ENCODE measurements around the gene COA1.

Gene COA1

DNA sequence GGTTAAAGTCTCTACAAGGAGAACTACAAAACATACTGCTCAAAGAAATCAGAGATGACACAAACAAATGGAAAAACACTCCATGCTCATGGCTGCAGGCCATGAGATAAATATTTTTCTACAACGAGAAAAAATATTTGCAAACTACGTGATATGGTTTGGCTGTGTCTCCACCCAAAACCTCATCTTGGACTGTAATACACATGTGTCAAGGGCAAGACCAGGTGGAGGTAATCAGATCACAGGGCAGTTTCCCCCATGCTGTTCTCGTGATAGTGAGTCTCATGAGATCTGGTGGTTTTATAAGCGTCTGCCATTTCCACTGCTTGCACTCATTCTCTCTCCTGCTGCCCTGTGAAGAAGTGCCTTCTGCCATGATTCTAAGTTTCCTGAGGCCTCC lies 57.8 kb downstream of the COA1 start:
- TF ChIP-seq, protein P1, sequence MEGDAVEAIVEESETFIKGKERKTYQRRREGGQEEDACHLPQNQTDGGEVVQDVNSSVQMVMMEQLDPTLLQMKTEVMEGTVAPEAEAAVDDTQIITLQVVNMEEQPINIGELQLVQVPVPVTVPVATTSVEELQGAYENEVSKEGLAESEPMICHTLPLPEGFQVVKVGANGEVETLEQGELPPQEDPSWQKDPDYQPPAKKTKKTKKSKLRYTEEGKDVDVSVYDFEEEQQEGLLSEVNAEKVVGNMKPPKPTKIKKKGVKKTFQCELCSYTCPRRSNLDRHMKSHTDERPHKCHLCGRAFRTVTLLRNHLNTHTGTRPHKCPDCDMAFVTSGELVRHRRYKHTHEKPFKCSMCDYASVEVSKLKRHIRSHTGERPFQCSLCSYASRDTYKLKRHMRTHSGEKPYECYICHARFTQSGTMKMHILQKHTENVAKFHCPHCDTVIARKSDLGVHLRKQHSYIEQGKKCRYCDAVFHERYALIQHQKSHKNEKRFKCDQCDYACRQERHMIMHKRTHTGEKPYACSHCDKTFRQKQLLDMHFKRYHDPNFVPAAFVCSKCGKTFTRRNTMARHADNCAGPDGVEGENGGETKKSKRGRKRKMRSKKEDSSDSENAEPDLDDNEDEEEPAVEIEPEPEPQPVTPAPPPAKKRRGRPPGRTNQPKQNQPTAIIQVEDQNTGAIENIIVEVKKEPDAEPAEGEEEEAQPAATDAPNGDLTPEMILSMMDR (IDR thresholded peaks at IDR 0.05; ENCODE audit: borderline replicate concordance, insufficient read depth, low read depth, low read length) = no peak

DNA sequence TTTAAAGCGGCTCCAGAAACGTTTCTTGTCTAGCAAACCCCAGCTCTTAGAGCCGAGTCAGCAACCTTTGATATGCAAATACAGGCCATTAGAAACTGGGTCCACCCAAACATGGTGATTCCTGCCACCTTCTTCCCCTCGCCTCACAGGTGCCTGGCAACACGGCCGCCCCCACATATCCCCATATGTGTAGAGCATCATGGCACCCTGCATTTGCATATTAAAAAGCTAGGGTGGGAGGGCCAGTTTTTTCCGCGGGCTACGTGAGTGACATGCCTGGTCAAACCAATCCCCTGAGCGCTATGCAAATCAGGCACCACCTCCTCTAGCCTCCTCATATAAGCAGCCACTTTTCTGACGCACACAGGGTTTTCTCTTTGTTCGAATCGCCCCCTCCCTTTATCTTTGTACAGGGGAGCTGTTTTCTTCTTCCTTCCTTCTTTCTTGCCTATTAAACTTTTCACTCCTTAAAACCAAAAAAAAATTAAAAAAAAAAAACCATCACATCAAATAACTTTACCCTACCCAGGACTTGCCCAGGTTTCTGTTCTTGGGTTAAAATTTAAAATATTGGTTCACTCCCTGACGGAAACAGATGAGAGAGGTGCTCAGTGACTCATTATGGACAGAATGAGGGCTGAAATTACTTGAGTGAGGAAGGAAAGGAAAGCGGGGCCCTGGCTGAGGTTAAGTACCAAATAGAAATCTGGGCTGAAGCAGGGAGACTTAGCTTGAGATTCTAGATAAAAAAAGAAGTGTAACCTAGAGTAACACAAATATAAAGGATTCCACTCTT lies 59.8 kb downstream of the COA1 start:
- TF ChIP-seq, protein P1 (IDR thresholded peaks at IDR 0.05; ENCODE audit: borderline replicate concordance, insufficient read depth, low read depth, low read length) = no peak
- no peak overlapping the region for H3K4me3 ChIP-seq (ENCODE audit: low read depth, low read length)

More for the DNA sequence above, 57.8 kb downstream of the COA1 start:
- no peak overlapping the region for H3K4me3 ChIP-seq (ENCODE audit: low read depth, low read length)

DNA sequence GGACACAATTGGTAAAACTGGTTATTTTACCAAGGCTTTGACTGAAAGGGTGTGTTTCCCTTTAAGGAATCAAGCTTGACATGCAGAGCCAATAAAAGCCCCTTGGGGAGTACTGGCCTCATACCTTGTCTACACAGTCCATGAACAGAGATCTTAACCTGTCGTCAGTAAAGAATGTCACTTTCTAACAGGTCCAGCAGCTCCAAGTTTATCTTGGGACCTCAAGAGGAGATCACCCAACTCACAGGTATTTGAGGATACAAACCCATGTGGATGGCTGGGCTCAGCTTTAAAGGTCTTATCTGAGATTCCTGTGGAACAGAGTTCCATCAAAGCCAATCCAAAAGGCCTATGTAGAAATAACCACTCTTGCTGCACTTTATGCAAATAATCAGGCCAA lies 61.3 kb downstream of the COA1 start:
- TF ChIP-seq, protein P1 (IDR thresholded peaks at IDR 0.05; ENCODE audit: borderline replicate concordance, insufficient read depth, low read depth, low read length) = no peak

DNA sequence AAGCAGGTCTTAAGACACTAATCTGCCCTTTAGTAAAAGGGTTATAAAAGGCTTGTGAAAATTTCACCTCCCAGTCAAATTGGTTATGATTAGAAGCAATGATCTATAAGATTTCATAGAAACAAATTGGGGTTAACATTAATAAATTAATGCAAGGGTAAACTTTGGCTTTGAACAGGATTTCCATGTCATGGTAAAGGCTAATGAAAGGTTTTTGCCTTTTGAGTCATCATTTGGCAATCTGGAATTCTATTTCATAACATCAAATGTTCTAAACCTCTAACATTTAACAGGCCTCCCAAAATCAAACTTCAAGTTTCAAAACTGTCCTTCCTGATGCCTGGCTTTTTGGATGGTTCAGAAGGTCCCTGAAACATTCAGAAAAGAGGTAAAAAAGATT lies 62.4 kb downstream of the COA1 start:
- no peak overlapping the region for H3K4me3 ChIP-seq (ENCODE audit: low read depth, low read length)
- TF ChIP-seq, protein P1 (IDR thresholded peaks at IDR 0.05; ENCODE audit: borderline replicate concordance, insufficient read depth, low read depth, low read length) = no peak

More for the DNA sequence above, 61.3 kb downstream of the COA1 start:
- no peak overlapping the region for H3K4me3 ChIP-seq (ENCODE audit: low read depth, low read length)

DNA sequence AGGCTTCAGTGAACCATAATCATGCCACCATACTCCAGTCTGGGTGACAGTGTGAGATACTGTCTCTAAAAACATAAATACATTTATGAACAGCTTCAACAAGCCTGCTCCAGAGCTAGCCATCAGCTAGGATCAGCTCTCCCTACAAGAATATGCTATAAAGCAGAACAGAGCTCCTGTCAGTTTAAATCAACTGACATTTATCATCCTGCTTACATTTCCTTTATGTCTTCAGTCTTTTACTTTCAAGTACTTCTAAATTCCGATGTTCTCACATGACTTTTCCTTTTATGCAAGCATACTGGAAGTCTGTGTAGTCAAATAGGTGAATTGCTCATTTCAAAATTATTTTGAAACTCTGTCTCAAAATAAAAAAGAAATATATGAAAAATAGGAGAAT lies 64.6 kb downstream of the COA1 start:
- no peak overlapping the region for H3K4me3 ChIP-seq (ENCODE audit: low read depth, low read length)
- TF ChIP-seq, protein P1 (IDR thresholded peaks at IDR 0.05; ENCODE audit: borderline replicate concordance, insufficient read depth, low read depth, low read length) = no peak

DNA sequence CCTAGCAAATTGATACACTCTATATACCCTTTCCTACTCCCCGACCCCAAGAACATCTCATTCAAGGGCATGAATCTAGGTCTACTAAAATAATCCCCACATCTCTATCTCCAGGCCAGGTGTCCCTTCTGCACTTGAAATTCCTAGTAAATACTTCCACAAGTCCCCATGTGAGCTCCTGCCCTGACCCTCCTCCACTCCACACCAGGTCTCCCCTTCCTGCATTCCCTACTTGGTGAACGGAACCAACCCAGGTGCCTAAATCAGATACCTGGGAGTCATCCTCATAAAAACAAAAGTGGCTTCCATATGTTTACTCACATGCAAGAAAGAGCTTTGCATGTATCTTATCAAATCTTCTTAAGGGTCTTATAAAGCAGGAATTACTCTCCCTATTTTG lies 69.2 kb downstream of the COA1 start:
- no peak overlapping the region for H3K4me3 ChIP-seq (ENCODE audit: low read depth, low read length)

DNA sequence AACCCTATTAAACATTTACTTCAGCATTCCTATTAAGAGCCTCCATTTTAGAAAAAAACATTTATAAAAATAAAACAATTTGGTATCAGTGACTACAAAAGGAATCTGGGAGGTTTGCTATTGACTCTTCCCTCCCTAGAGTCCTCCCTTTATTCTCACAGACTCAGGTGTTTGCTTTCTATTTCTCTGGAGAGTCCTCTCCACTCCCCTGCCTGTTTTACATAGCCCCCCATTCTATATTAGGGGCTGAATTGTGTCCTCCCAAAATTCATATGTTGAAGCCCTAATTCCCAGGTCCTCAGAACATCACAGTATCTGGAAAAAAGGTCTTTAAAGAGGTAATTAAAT lies 69.8 kb downstream of the COA1 start:
- TF ChIP-seq, protein P1 (IDR thresholded peaks at IDR 0.05; ENCODE audit: borderline replicate concordance, insufficient read depth, low read depth, low read length) = no peak
- no peak overlapping the region for H3K4me3 ChIP-seq (ENCODE audit: low read depth, low read length)

More for the DNA sequence above, 69.2 kb downstream of the COA1 start:
- TF ChIP-seq, protein P1 (IDR thresholded peaks at IDR 0.05; ENCODE audit: borderline replicate concordance, insufficient read depth, low read depth, low read length) = no peak
